HepG2 (cell line): ENCODE results near the gene TAMALIN. TPM values are rescaled to one million over a fixed set of nuclear protein-coding genes. Genes with fewer than 3 reads are reported as not detected.

Experiments used
- DNMT3B ChIP-seq: conservative IDR thresholded peaks from 2 replicates; pipeline ENCODE4 v1.6.1; 2016; ENCODE audit warnings: missing biosample characterization, control low read depth
- DR1 ChIP-seq: sonication (generic); formaldehyde crosslinking; IDR thresholded peaks from 2 replicates; pipeline ENCODE4 v1.8.0; 2021; ENCODE audit warnings: mild to moderate bottlenecking, missing genetic modification reagents, inconsistent platforms
- EP300 ChIP-seq, 3 experiments: sonication (generic) in 1 of 3; formaldehyde crosslinking in 1 of 3; IDR thresholded peaks; 2 replicates each; pipeline versions ENCODE4 v1.5.1 to v1.6.1; 2011 to 2020; ENCODE audit warnings: low read depth in 2 of 3, low read length in 2 of 3, borderline replicate concordance in 1 of 3, improper control_type of control experiment in 1 of 3, mild to moderate bottlenecking in 1 of 3, missing genetic modification reagents in 1 of 3, moderate library complexity in 1 of 3
- ESRRA ChIP-seq: sonication (generic); formaldehyde crosslinking; IDR thresholded peaks from 2 replicates; pipeline ENCODE4 v1.5.1; 2020; ENCODE audit warnings: mild to moderate bottlenecking, low read depth, missing genetic modification reagents
- HCFC1 ChIP-seq: fragments of 150-350 bp; IDR thresholded peaks from 2 replicates; pipeline ENCODE4 v1.6.1; 2014; ENCODE audit warnings: low read depth, low read length
- KDM5B ChIP-seq: sonication (generic); formaldehyde crosslinking; IDR thresholded peaks from 2 replicates; pipeline ENCODE4 v1.4.0; 2020; ENCODE audit warnings: missing genetic modification reagents, mild to moderate bottlenecking, borderline replicate concordance
- POLR2A ChIP-seq, 2 experiments: IDR thresholded peaks; 2 replicates each; pipeline ENCODE4 v1.6.1; 2011; ENCODE audit warnings: low read depth in 2 of 2, low read length in 2 of 2, mild to moderate bottlenecking in 1 of 2, moderate library complexity in 1 of 2; ENCODE audit not compliant: insufficient read depth in 1 of 2
- RARA ChIP-seq: IDR thresholded peaks from 2 replicates; pipeline ENCODE4 v1.6.1; 2016; ENCODE audit warnings: missing genetic modification reagents, missing compliant biosample characterization
- SAP130 ChIP-seq: IDR thresholded peaks from 2 replicates; pipeline ENCODE4 v1.6.1; 2016; ENCODE audit warnings: low read depth
- SMAD3 ChIP-seq: sonication (generic); formaldehyde crosslinking; IDR thresholded peaks from 2 replicates; pipeline ENCODE4 v1.4.0; 2020; ENCODE audit warnings: missing genetic modification reagents
- SMARCC2 ChIP-seq: fragments of 450-650 bp; IDR thresholded peaks from 2 replicates; pipeline ENCODE4 v1.6.1; 2017; ENCODE audit warnings: antibody characterized with exemption, mild to moderate bottlenecking
- THYN1 ChIP-seq: sonication (generic); formaldehyde crosslinking; IDR thresholded peaks from 2 replicates; pipeline ENCODE4 v1.8.1; 2023; ENCODE audit warnings: low read depth, mild to moderate bottlenecking, moderate library complexity, missing genetic modification reagents, borderline replicate concordance
- ZBTB20 ChIP-seq: sonication (generic); formaldehyde crosslinking; IDR thresholded peaks from 2 replicates; pipeline ENCODE4 v1.8.1; 2023; ENCODE audit warnings: missing genetic modification reagents, low read depth, mild to moderate bottlenecking, borderline replicate concordance
- ZBTB7A ChIP-seq: sonication (generic); formaldehyde crosslinking; IDR thresholded peaks from 2 replicates; pipeline ENCODE4 v1.8.0; 2022; ENCODE audit warnings: mild to moderate bottlenecking, missing genetic modification reagents
- ZFP36L1 ChIP-seq: sonication (generic); formaldehyde crosslinking; IDR thresholded peaks from 2 replicates; pipeline ENCODE4 v1.8.0; 2022; ENCODE audit warnings: mild to moderate bottlenecking, missing genetic modification reagents, moderate library complexity
- ZFX ChIP-seq: sonication (generic); formaldehyde crosslinking; IDR thresholded peaks from 2 replicates; pipeline ENCODE4 v1.4.0; 2020; ENCODE audit warnings: mild to moderate bottlenecking, low read depth, missing genetic modification reagents, moderate library complexity
- ZFY ChIP-seq: sonication (generic); formaldehyde crosslinking; IDR thresholded peaks from 2 replicates; pipeline ENCODE4 v1.4.0; 2020; ENCODE audit warnings: missing genetic modification reagents
- ZSCAN20 ChIP-seq: sonication (generic); formaldehyde crosslinking; IDR thresholded peaks from 2 replicates; pipeline ENCODE4 v1.4.0; 2020; ENCODE audit warnings: missing genetic modification reagents, mild to moderate bottlenecking, borderline replicate concordance
- polyA plus RNA-seq, 8 experiments: library from polyadenylated mRNA; depleted of rRNA in 3 of 8; stranded (reverse) in 7 of 8; unstranded in 1 of 8; fragments of >200 nt; fragmentation: Illumina TruSeq in 4 of 8; extraction: Trizol in 4 of 8; gene quantifications; 2 replicates each; pipeline versions ENCODE4 v1.2.1 to v1.2.3, GENCODE V29; 2011 to 2016; ENCODE audit warnings: low read depth in 4 of 8, missing spikeins in 1 of 8, mixed read lengths in 1 of 8; ENCODE audit not compliant: insufficient read depth in 1 of 8
- total RNA-seq, 5 experiments: library from RNA; depleted of rRNA; stranded (reverse); fragments of >200 nt; fragmentation: Illumina TruSeq; extraction: Trizol; gene quantifications; 2 replicates each; pipeline ENCODE4 v1.2.3, GENCODE V29; 2016; ENCODE audit warnings: low read depth in 1 of 5
- TF ChIP-seq, protein P1 (sequence below): IDR thresholded peaks from 2 replicates; pipeline ENCODE4 v1.4.0; 2020; ENCODE audit warnings: mild to moderate bottlenecking, missing genetic modification reagents
- TF ChIP-seq, protein P2 (sequence below): sonication (generic); formaldehyde crosslinking; IDR thresholded peaks from 2 replicates; pipeline ENCODE4 v1.4.0; 2020; ENCODE audit warnings: missing genetic modification reagents, borderline replicate concordance
- TF ChIP-seq, protein P3 (sequence below): sonication (generic); formaldehyde crosslinking; IDR thresholded peaks from 2 replicates; pipeline ENCODE4 v1.8.0; 2022; ENCODE audit warnings: mild to moderate bottlenecking, missing genetic modification reagents; ENCODE audit not compliant: insufficient replicate concordance

Gene TAMALIN
- total and polyA plus RNA-seq, 2 of the 13 experiments (the other 11 are each of a cell fraction or from before 2014, with no cell fraction given) = 2.9 to 10.9 TPM

DNA sequence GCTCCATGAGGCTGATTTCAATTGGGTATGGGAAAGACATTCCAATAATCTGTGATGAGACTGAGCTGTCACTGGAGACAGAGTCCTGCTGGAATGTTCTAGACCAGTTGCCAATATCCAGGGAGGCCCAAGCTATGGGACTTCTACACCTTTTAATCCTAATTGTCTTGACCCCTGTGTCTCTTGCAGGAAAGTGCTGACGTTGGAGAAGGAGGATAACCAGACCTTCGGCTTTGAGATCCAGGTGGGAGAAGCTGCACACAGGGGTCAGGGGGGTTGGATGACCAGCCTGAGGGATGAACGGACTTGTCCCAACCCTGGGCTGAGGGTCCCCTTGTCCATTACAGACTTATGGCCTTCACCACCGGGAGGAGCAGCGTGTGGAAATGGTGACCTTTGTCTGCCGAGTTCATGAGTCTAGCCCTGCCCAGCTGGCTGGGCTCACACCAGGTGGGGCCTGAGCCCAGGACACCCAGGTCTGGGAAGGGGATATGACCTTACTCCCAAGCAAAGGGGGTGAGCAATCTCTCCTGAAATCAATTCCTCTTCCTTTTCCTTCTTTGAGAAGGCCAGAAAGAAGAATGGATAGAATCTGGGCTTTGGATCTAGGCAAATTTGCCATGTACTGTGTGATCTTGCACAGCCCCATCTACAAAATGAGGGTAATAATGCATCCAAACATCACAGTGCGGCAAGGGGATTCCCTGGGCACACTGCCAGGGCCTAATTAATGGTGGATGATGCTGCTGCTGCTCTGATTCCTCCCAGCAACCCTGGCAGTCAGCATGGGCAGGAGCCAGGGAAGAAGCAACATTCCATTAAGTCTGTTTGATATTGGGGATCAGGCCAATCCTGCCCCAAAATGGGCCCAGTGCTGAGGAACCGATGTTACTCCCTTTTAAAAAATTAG, 4.2 kb downstream of the TAMALIN start (continued):
- TF ChIP-seq, protein P1, sequence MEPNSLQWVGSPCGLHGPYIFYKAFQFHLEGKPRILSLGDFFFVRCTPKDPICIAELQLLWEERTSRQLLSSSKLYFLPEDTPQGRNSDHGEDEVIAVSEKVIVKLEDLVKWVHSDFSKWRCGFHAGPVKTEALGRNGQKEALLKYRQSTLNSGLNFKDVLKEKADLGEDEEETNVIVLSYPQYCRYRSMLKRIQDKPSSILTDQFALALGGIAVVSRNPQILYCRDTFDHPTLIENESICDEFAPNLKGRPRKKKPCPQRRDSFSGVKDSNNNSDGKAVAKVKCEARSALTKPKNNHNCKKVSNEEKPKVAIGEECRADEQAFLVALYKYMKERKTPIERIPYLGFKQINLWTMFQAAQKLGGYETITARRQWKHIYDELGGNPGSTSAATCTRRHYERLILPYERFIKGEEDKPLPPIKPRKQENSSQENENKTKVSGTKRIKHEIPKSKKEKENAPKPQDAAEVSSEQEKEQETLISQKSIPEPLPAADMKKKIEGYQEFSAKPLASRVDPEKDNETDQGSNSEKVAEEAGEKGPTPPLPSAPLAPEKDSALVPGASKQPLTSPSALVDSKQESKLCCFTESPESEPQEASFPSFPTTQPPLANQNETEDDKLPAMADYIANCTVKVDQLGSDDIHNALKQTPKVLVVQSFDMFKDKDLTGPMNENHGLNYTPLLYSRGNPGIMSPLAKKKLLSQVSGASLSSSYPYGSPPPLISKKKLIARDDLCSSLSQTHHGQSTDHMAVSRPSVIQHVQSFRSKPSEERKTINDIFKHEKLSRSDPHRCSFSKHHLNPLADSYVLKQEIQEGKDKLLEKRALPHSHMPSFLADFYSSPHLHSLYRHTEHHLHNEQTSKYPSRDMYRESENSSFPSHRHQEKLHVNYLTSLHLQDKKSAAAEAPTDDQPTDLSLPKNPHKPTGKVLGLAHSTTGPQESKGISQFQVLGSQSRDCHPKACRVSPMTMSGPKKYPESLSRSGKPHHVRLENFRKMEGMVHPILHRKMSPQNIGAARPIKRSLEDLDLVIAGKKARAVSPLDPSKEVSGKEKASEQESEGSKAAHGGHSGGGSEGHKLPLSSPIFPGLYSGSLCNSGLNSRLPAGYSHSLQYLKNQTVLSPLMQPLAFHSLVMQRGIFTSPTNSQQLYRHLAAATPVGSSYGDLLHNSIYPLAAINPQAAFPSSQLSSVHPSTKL (CRISPR knock-in tag) = peak; percentile 16; the same call in 1 of the 2 replicates
- TF ChIP-seq ZBTB20 (CRISPR knock-in tag) (0 out of 2 replicates have a peak, but pooled peaks have one; percentile 12), THYN1 (CRISPR knock-in tag) (no peak), DR1 (CRISPR knock-in tag) (0 out of 2 replicates have a peak, but pooled peaks have one; percentile 3), ZFP36L1 (CRISPR knock-in tag) (no peak), ZSCAN20 (CRISPR knock-in tag) (no peak), ESRRA (CRISPR knock-in tag) (0 out of 2 replicates have a peak, but pooled peaks have one; percentile 49), DNMT3B (CRISPR knock-in tag) (0 out of 2 replicates have a peak, but pooled peaks have one; percentile 36), SMAD3 (CRISPR knock-in tag) (no peak), SMARCC2 (no peak), ZFY (peak; percentile 3; the same call in 1 of the 2 replicates), HCFC1 (no peak), POLR2A (IDR thresholded peaks at IDR 0.05; ENCODE audit: insufficient read depth in 1 of 2, low read depth in 2 of 2, low read length in 2 of 2) (peak in 1 of 2 experiments; percentile 30; a peak in 1 of 4 replicates), SAP130 (CRISPR knock-in tag) (peak; percentile 29; the same call in 1 of the 2 replicates), KDM5B (CRISPR knock-in tag) (0 out of 2 replicates have a peak, but pooled peaks have one; percentile 46), EP300 (IDR thresholded peaks at IDR 0.05; ENCODE audit: low read depth in 2 of 2, low read length in 2 of 2) (peak in 1 of 2 experiments; percentile 24; a peak in 1 of 4 replicates), EP300 (CRISPR knock-in tag; IDR thresholded peaks at IDR 0.05; ENCODE audit: borderline replicate concordance) (no peak), RARA (CRISPR knock-in tag) (peak; percentile 79), ZBTB7A (CRISPR knock-in tag) (peak; percentile 84; the same call in 1 of the 2 replicates), ZFX (CRISPR knock-in tag) (peak; percentile 8; the same call in 1 of the 2 replicates)
- TF ChIP-seq, protein P2, sequence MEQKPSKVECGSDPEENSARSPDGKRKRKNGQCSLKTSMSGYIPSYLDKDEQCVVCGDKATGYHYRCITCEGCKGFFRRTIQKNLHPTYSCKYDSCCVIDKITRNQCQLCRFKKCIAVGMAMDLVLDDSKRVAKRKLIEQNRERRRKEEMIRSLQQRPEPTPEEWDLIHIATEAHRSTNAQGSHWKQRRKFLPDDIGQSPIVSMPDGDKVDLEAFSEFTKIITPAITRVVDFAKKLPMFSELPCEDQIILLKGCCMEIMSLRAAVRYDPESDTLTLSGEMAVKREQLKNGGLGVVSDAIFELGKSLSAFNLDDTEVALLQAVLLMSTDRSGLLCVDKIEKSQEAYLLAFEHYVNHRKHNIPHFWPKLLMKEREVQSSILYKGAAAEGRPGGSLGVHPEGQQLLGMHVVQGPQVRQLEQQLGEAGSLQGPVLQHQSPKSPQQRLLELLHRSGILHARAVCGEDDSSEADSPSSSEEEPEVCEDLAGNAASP (CRISPR knock-in tag) = peak; percentile 48; the same call in 1 of the 2 replicates
- TF ChIP-seq, protein P3, sequence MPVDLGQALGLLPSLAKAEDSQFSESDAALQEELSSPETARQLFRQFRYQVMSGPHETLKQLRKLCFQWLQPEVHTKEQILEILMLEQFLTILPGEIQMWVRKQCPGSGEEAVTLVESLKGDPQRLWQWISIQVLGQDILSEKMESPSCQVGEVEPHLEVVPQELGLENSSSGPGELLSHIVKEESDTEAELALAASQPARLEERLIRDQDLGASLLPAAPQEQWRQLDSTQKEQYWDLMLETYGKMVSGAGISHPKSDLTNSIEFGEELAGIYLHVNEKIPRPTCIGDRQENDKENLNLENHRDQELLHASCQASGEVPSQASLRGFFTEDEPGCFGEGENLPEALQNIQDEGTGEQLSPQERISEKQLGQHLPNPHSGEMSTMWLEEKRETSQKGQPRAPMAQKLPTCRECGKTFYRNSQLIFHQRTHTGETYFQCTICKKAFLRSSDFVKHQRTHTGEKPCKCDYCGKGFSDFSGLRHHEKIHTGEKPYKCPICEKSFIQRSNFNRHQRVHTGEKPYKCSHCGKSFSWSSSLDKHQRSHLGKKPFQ (CRISPR knock-in tag) = peak; percentile 66
